ENCODE data around the gene GP1BB.
"Not testable (repeated sequence)": the region's sequence is repeated elsewhere in the genome, so short reads cannot be mapped to it uniquely, and the experiment has no call there.

The GP1BB gene

GRCh38 chr22:19722982-19723231, 432 bp upstream of the GP1BB start:
- H3K27ac ChIP-seq (ENCODE audit: low read length) = no peak overlapping the region
- H3K4me1 ChIP-seq (ENCODE audit: control insufficient read depth in 1 of 2, insufficient read depth in 2 of 2, low read length in 2 of 2) = peaks cover 0 to 18% of the 10 kb centered on the region in 2 donors
- no peak overlapping the region for H3K4me3 ChIP-seq (ENCODE audit: low read depth in 1 of 2, low read length in 2 of 2)
- H3K9me3 ChIP-seq (ENCODE audit: control insufficient read depth in 1 of 2, low read length in 2 of 2) = no peaks in the 10 kb centered on the region
- H3K27me3 ChIP-seq (ENCODE audit: low read depth, low read length) = no peaks in the 10 kb centered on the region
- H3K36me3 ChIP-seq (ENCODE audit: control insufficient read depth in 1 of 2, insufficient read depth in 2 of 2, low read length in 2 of 2) = peaks cover 0 to 30% of the 10 kb centered on the region in 2 donors

GRCh38 chr22:19723983-19724827, 866 bp downstream of the GP1BB start:
- H3K9me3 ChIP-seq (ENCODE audit: control insufficient read depth in 1 of 2, low read length in 2 of 2) = no peaks in the 10 kb centered on the region
- no peak overlapping the region for H3K27ac ChIP-seq (ENCODE audit: low read length)
- H3K4me3 ChIP-seq (ENCODE audit: low read depth in 1 of 2, low read length in 2 of 2) = peak overlapping the region in 1 of 2 donors; percentile 38
- peaks cover 0 to 30% of the 10 kb centered on the region in 2 donors for H3K36me3 ChIP-seq (ENCODE audit: control insufficient read depth in 1 of 2, insufficient read depth in 2 of 2, low read length in 2 of 2)
- H3K27me3 ChIP-seq (ENCODE audit: low read depth, low read length) = no peaks in the 10 kb centered on the region
- H3K4me1 ChIP-seq (ENCODE audit: control insufficient read depth in 1 of 2, insufficient read depth in 2 of 2, low read length in 2 of 2) = peaks cover 0 to 10% of the 10 kb centered on the region in 2 donors

GRCh38 chr22:19724927-19725661, 1.8 kb downstream of the GP1BB start:
- no peaks in the 10 kb centered on the region for H3K27me3 ChIP-seq (ENCODE audit: low read depth, low read length)

GRCh38 chr22:19726064-19726788, 2.9 kb downstream of the GP1BB start:
- H3K36me3 ChIP-seq (ENCODE audit: control insufficient read depth in 1 of 2, insufficient read depth in 2 of 2, low read length in 2 of 2) = peaks cover 0 to 15% of the 10 kb centered on the region in 2 donors
- H3K27me3 ChIP-seq (ENCODE audit: low read depth, low read length); H3K27ac ChIP-seq (ENCODE audit: low read length); H3K4me3 ChIP-seq (ENCODE audit: low read depth in 1 of 2, low read length in 2 of 2); H3K9me3 ChIP-seq (ENCODE audit: control insufficient read depth in 1 of 2, low read length in 2 of 2): not testable (repeated sequence)
- H3K4me1 ChIP-seq (ENCODE audit: control insufficient read depth in 1 of 2, insufficient read depth in 2 of 2, low read length in 2 of 2) = peaks cover 0 to 17% of the 10 kb centered on the region in 2 donors

More at GRCh38 chr22:19724927-19725661, 1.8 kb downstream of the GP1BB start:
- no peak overlapping the region for H3K27ac ChIP-seq (ENCODE audit: low read length)
- H3K36me3 ChIP-seq (ENCODE audit: control insufficient read depth in 1 of 2, insufficient read depth in 2 of 2, low read length in 2 of 2) = peaks cover 0 to 26% of the 10 kb centered on the region in 2 donors
- no peaks in the 10 kb centered on the region for H3K9me3 ChIP-seq (ENCODE audit: control insufficient read depth in 1 of 2, low read length in 2 of 2)
- H3K4me1 ChIP-seq (ENCODE audit: control insufficient read depth in 1 of 2, insufficient read depth in 2 of 2, low read length in 2 of 2) = peaks cover 0 to 9% of the 10 kb centered on the region in 2 donors
- no peak overlapping the region for H3K4me3 ChIP-seq (ENCODE audit: low read depth in 1 of 2, low read length in 2 of 2)

- no peak overlapping the region for H3K4me3 ChIP-seq (ENCODE audit: low read depth in 1 of 2, low read length in 2 of 2)
- H3K27me3 ChIP-seq (ENCODE audit: low read depth, low read length) = no peaks in the 10 kb centered on the region
- peaks cover 0 to 3% of the 10 kb centered on the region in 2 donors for H3K36me3 ChIP-seq (ENCODE audit: control insufficient read depth in 1 of 2, insufficient read depth in 2 of 2, low read length in 2 of 2)
- peaks cover 0 to 17% of the 10 kb centered on the region in 2 donors for H3K4me1 ChIP-seq (ENCODE audit: control insufficient read depth in 1 of 2, insufficient read depth in 2 of 2, low read length in 2 of 2)
- H3K27ac ChIP-seq (ENCODE audit: low read length) = no peak overlapping the region
- no peaks in the 10 kb centered on the region for H3K9me3 ChIP-seq (ENCODE audit: control insufficient read depth in 1 of 2, low read length in 2 of 2)
These were observed 4.2 kb downstream of the GP1BB start for GRCh38 chr22:19727310-19728150.

- no peak overlapping the region for H3K4me3 ChIP-seq (ENCODE audit: low read depth in 1 of 2, low read length in 2 of 2)
- H3K4me1 ChIP-seq (ENCODE audit: control insufficient read depth in 1 of 2, insufficient read depth in 2 of 2, low read length in 2 of 2) = peaks cover 0 to 12% of the 10 kb centered on the region in 2 donors
- no peaks in the 10 kb centered on the region for H3K27me3 ChIP-seq (ENCODE audit: low read depth, low read length)
- H3K9me3 ChIP-seq (ENCODE audit: control insufficient read depth in 1 of 2, low read length in 2 of 2) = no peaks in the 10 kb centered on the region
- H3K36me3 ChIP-seq (ENCODE audit: control insufficient read depth in 1 of 2, insufficient read depth in 2 of 2, low read length in 2 of 2) = no peaks in the 10 kb centered on the region
- H3K27ac ChIP-seq (ENCODE audit: low read length) = no peak overlapping the region
These were observed 4.9 kb downstream of the GP1BB start for GRCh38 chr22:19728271-19728670.

- Histone ChIP-seq H3K9me3 (ENCODE audit: control insufficient read depth in 1 of 2, low read length in 2 of 2) (no peaks in the 10 kb centered on the region), H3K4me3 (ENCODE audit: low read depth in 1 of 2, low read length in 2 of 2) (no peak overlapping the region), H3K4me1 (ENCODE audit: control insufficient read depth in 1 of 2, insufficient read depth in 2 of 2, low read length in 2 of 2) (peaks cover 0 to 8% of the 10 kb centered on the region in 2 donors), H3K36me3 (ENCODE audit: control insufficient read depth in 1 of 2, insufficient read depth in 2 of 2, low read length in 2 of 2) (no peaks in the 10 kb centered on the region), H3K27me3 (ENCODE audit: low read depth, low read length) (no peaks in the 10 kb centered on the region), H3K27ac (ENCODE audit: low read length) (no peak overlapping the region)
These were observed 5.5 kb downstream of the GP1BB start for GRCh38 chr22:19728836-19729235.

GRCh38 chr22:19729507-19729906, 6.2 kb downstream of the GP1BB start:
- H3K4me3 ChIP-seq (ENCODE audit: low read depth in 1 of 2, low read length in 2 of 2) = no peak overlapping the region
- no peaks in the 10 kb centered on the region for H3K36me3 ChIP-seq (ENCODE audit: control insufficient read depth in 1 of 2, insufficient read depth in 2 of 2, low read length in 2 of 2)
- H3K9me3 ChIP-seq (ENCODE audit: control insufficient read depth in 1 of 2, low read length in 2 of 2) = no peaks in the 10 kb centered on the region
- no peak overlapping the region for H3K27ac ChIP-seq (ENCODE audit: low read length)
- H3K27me3 ChIP-seq (ENCODE audit: low read depth, low read length) = no peaks in the 10 kb centered on the region
- peaks cover 0 to 7% of the 10 kb centered on the region in 2 donors for H3K4me1 ChIP-seq (ENCODE audit: control insufficient read depth in 1 of 2, insufficient read depth in 2 of 2, low read length in 2 of 2)

GRCh38 chr22:19730198-19730597, 6.9 kb downstream of the GP1BB start:
- H3K4me3 ChIP-seq (ENCODE audit: low read depth in 1 of 2, low read length in 2 of 2) = no peak overlapping the region
- H3K27me3 ChIP-seq (ENCODE audit: low read depth, low read length) = no peaks in the 10 kb centered on the region
- no peaks in the 10 kb centered on the region for H3K36me3 ChIP-seq (ENCODE audit: control insufficient read depth in 1 of 2, insufficient read depth in 2 of 2, low read length in 2 of 2)
- no peak overlapping the region for H3K27ac ChIP-seq (ENCODE audit: low read length)
- H3K4me1 ChIP-seq (ENCODE audit: control insufficient read depth in 1 of 2, insufficient read depth in 2 of 2, low read length in 2 of 2) = peaks cover 0 to 7% of the 10 kb centered on the region in 2 donors
- H3K9me3 ChIP-seq (ENCODE audit: control insufficient read depth in 1 of 2, low read length in 2 of 2) = no peaks in the 10 kb centered on the region

- H3K36me3 ChIP-seq (ENCODE audit: control insufficient read depth in 1 of 2, insufficient read depth in 2 of 2, low read length in 2 of 2) = no peaks in the 10 kb centered on the region
- H3K27ac ChIP-seq (ENCODE audit: low read length) = no peak overlapping the region
- no peaks in the 10 kb centered on the region for H3K9me3 ChIP-seq (ENCODE audit: control insufficient read depth in 1 of 2, low read length in 2 of 2)
- no peaks in the 10 kb centered on the region for H3K27me3 ChIP-seq (ENCODE audit: low read depth, low read length)
- H3K4me3 ChIP-seq (ENCODE audit: low read depth in 1 of 2, low read length in 2 of 2) = peak overlapping the region in 1 of 2 donors; percentile 56
- peaks cover 0 to 7% of the 10 kb centered on the region in 2 donors for H3K4me1 ChIP-seq (ENCODE audit: control insufficient read depth in 1 of 2, insufficient read depth in 2 of 2, low read length in 2 of 2)
These were observed 7.5 kb downstream of the GP1BB start for GRCh38 chr22:19730655-19731360.
